ENCODE data around the gene IQCK.

DNA sequence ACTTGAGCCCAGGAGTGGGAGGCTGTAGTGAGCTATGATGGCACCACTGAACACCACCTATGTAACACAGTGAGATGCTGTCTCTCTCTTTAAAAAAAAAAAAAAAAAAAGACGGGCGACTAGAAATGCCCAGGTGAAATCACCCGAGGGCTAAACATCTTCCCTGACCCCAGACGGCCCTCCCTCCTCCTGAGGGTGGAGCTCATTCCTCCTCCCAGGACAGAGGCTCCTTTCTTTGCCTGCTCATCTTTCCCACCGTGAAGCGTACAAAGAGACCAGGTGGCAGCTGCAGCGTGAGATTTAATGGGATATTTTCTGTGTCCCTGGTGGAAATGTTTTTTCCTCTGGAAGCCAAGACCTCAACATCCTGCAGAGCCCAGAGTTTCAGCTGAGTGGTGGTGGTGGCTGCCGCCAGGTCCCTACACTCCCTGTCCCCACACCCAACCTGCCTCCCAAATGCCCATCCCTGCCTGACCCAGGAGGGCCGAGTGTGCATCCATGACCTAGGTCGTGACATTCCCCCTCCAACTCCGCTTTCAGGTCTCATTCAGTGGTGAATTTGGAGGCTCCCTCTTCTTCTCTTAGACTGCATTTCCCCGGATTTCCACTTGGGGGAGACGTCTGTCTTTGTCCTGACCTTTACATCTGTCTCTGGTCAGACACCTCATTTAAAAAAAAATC, 181.0 kb downstream of the IQCK start:
- TF ChIP-seq, protein P1, sequence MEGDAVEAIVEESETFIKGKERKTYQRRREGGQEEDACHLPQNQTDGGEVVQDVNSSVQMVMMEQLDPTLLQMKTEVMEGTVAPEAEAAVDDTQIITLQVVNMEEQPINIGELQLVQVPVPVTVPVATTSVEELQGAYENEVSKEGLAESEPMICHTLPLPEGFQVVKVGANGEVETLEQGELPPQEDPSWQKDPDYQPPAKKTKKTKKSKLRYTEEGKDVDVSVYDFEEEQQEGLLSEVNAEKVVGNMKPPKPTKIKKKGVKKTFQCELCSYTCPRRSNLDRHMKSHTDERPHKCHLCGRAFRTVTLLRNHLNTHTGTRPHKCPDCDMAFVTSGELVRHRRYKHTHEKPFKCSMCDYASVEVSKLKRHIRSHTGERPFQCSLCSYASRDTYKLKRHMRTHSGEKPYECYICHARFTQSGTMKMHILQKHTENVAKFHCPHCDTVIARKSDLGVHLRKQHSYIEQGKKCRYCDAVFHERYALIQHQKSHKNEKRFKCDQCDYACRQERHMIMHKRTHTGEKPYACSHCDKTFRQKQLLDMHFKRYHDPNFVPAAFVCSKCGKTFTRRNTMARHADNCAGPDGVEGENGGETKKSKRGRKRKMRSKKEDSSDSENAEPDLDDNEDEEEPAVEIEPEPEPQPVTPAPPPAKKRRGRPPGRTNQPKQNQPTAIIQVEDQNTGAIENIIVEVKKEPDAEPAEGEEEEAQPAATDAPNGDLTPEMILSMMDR (IDR thresholded peaks at IDR 0.05 in 8 of 11, conservative IDR thresholded peaks at IDR 0.05 in 3 of 11): peak; percentile 37 to 77 (median 65)
- TF ChIP-seq POLR2A (IDR thresholded peaks at IDR 0.05) (no peak), POLR2AphosphoS5 (IDR thresholded peaks at IDR 0.05) (no peak)
